ENCODE results near the gene CDC25B. TPM values are rescaled to one million over a fixed set of nuclear protein-coding genes. Genes with fewer than 3 reads are reported as not detected.

CDC25B gene
- total RNA-seq = 10.7 and 14.9 TPM in 2 replicates

GRCh38 chr20:3795511-3796468, at the start of gene CDC25B:
CDC25B (plus strand) TSS chr20:3796310; CDS start chr20:3796532, 222 bp downstream.

GRCh38 chr20:3767427-3768341, 28.4 kb upstream of the CDC25B start, which contains the start of gene ADISSP:
ADISSP (minus strand) TSS chr20:3767753; CDS start chr20:3760100, 7,653 bp downstream.

DNA sequence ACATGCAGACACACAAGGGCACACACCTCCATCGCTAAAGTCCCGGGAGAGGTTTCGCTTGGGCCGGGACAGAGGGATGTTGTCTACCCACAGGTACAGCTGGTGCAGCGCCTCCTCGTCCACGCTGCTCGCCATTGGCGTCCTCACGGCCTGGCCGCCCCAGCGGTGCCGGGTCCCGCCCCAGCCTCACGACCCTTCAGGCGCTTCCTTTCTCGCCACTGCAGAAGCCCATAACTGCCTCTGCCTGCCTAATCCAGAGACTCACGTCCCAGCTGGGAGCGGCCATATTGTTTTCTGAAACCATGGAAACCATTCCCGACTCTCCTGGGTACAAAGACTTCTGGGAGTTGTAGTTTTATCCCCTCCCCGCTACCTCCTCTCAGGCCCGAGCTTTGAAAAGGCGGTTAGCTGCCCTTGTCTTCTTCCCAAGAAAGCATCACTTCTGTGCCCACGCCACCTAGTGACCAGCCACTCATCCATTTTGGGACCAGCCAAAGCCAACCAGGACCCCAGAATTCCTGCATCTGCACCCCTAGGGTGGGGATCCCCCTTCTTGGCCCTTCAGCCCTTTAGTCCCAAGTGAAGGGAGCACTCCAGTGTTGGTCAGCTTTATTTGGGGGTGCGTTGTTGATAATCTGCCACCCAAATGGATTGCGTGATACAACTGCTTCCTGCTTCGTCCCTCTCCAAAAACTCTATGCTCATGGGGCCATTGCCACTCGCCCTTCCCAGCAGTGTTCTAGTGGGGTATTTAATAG, 14.8 kb upstream of the CDC25B start, which contains the start of gene SPEF1:
SPEF1 (minus strand) TSS at position 296 of the 758 bp plus-strand sequence; CDS start at position 135, 161 bp downstream.

GRCh38 chr20:3786665-3787323, 9.3 kb upstream of the CDC25B start, which contains the start of gene CENPB:
CENPB (minus strand) TSS chr20:3786740; CDS start chr20:3786483, 257 bp downstream.

DNA sequence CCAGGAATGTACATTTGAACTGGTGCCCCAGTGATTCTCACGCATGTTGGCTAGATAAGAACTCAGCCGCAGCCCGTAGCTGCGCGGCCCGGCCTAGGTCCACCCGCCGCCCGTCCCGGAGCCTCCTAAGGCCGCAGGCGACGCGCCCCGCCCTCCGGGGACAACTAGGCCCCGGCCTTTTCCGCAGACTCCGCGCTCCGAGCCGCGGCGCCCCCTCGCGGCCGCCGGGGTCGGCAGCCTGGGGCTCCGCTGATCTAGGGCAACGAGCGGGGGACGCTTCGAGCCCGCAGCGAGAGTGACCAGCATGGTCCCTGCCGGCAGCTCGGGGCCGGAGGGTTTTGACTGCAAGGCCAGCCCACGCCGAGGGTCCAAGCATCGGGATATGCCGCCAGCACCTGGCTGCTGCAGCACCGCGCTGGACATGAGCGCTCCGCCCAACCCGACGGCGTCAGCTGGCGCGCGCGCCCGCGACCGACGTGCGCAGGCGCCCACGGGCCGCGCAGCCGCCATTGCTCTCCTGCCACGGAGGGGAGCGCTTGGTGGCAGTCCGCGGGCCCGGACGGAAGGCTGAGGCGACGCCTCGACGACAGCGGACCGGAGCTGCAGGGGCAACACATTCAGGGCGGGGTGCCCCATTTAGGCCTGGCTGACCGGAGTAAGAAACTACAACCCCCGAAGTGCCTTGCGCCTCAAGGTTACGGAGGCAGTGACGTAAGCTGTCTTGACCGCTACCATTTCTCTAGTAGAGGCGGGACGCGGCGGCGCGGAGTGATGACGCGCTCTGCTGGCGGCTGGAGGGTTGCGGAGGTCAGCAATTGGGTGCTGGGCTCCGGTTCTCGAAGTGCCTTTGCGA, 24.2 kb downstream of the CDC25B start, which contains the start of gene AP5S1:
AP5S1 (plus strand) TSS at position 500 of the 853 bp plus-strand sequence. CDS start 1,571 bp downstream, outside the sequence.

GRCh38 chr20:3846740-3847428, 50.8 kb downstream of the CDC25B start, which contains the start of gene MAVS:
MAVS (plus strand) TSS chr20:3846834; CDS start chr20:3854625, 7,791 bp downstream.

Other genes with a start within 250 kb of the CDC25B start
- gene GFRA4, start 132.9 kb upstream of the CDC25B start, total RNA-seq = not detected in 2 replicates
- gene ADAM33, start 114.3 kb upstream of the CDC25B start, total RNA-seq = 0.32 and 0.76 TPM in 2 replicates
- not detected in 2 replicates for gene SIGLEC1, start 83.7 kb upstream of the CDC25B start, total RNA-seq
- gene HSPA12B, start 63.6 kb upstream of the CDC25B start, total RNA-seq = 3.9 and 16.3 TPM in 2 replicates
- gene ADISSP, start 28.6 kb upstream of the CDC25B start, total RNA-seq = 20.2 and 29.6 TPM in 2 replicates
- not detected in 2 replicates for gene SPEF1, start 14.9 kb upstream of the CDC25B start, total RNA-seq
- gene CENPB, start 9.6 kb upstream of the CDC25B start, total RNA-seq = 96.8 and 118 TPM in 2 replicates
- 10.7 and 16.4 TPM in 2 replicates for gene AP5S1, start 24.2 kb downstream of the CDC25B start, total RNA-seq
- 12.0 and 12.9 TPM in 2 replicates for gene MAVS, start 50.5 kb downstream of the CDC25B start, total RNA-seq
- gene PANK2, start 93.1 kb downstream of the CDC25B start, total RNA-seq = 60.7 and 88.1 TPM in 2 replicates
- 1.5 and 1.6 TPM in 2 replicates for gene RNF24, start 219.2 kb downstream of the CDC25B start, total RNA-seq

All from epithelial cell of umbilical artery (primary cell).